GM18873 (cell line): ENCODE measurements around the gene CSTB.

Experiments used
- ATAC-seq: cut with Tn5 transposase; IDR thresholded peaks from one replicate; pipeline ENCODE4 v1.9.1; 2021; ENCODE audit warnings: mild to moderate bottlenecking, moderate library complexity, moderate number of reproducible peaks; ENCODE audit not compliant: unreplicated experiment, low FRiP score

The CSTB gene

DNA sequence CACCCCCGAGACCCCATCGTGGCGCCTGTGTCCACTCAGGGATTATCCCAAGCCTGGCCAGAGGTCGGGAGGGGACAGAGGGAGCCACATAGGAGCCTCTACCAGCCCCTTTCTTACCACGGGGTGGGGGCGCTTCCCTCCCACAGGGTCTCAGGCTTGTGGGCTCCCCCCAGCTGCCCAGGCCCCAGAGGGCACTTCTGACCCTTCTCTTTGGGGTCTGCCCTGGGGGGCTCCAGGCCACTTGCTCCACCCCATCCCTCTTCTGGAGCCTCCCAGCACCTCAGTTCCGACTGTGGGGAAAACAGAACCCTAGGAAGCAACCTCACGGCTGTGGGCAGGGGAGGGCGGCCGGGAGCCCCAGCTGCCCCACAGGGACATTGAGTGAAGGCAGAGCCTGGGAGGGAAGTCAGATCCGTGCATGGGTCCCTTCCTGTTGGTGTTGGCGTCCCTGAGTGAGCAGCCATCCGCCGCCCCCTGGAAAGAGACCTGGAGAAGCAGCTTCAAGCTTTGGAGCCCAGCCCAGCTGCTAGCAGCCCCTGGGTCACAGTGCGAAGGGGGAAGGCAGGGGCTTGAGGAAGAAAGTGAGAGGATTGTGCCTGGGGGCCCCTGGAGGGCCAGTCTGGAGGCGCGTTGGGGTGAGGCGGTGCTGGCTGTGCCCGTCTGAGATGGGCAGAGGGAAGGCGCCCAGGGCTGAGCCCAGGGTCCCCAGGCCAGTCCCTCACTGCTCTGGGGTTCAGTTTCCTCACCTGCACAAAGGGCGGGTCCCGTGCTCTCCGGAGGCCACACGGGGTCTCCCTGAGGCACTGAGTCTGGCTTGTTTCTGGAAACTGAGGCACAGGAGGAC is 35.4 kb upstream of the CSTB start:
- ATAC-seq: no peak

DNA sequence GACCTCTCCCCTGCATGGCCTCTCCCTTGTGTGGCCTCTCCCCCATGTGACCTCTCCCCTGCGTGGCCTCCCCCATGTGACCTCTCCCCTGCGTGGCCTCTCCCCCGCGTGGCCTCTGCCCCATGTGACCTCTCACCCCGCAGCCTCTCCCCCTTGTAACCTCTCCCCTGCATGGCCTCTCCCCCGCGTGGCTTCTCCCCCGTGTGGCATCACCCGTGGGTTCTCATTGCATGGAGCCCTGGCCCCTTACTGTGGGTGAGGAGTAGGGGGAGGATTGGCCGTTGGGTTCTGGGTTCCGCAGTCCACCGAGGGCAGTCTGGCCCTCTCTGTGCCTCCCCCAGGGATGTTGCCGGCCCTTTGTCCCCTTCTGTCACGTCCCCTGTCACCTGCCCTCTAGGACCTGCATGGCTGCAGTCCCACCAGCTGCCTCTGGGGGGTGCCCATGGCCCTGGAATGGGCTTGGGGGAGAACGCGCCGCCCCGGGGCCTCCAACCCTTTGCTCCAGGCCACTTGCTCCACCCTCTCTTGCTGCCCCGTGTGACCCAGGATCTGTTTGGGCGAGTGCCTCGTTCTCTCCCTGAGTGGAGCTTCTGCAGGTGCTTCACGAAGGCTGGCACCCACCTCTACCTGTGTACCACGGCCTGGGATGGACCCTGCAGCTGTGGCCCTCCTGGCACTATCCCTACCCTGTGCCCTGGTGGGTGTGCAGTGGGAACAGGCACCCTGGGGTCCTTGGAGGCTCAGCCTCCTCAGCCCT is 34.6 kb upstream of the CSTB start:
- ATAC-seq: no peak

DNA sequence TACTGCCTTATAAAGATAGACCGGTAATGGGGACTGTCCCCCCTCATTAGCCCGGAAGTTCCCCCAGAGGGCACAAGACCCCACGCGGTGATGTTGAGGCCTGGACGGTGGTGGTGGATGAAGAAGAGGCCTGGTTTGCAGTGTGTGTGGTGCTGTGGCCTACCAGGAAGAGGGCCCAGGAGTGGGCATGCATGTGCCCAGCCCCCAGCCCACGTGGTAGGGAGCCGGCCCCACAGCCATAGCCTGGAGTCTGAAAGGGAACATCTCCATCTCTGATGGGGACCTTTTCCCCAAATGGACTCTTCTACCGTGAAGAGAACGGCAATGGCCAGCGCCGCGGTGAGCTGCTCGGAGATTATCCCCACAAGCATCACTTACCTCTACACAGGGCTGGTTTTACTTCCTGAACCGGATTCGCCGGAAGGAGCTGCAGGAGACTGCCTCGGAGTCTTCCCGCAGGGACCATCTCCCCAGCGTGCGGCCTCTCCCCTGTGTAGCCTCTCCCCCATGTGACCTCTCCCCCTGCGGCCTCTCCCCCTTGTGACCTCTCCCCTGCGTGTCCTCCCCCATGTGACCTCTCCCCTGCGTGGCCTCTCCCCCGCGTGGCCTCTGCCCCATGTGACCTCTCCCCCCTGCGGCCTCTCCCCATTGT is 33.9 kb upstream of the CSTB start:
- no peak for ATAC-seq

DNA sequence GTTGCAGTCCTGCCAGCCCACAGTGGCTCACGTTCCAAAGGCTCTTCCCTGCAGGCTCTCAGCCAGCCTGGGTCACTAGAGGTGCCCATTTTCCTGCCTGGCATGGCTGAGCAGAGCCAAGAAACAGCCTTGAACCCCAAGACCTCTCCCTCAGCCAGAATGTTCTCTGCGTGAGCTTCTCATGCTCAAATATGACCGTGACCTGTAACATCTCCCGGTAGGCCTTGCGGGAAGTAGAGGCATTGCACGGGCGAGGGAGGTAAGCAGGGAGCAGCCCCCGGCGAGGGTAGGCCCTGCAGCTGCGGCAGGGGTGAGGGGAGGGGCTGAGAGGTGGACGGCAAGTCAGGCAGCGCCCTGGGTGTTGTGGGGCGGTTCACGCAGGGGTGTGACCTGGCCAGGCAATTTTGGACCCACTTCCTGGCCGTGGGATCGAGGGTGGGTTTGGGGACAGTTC is 33.3 kb upstream of the CSTB start:
- no peak for ATAC-seq

DNA sequence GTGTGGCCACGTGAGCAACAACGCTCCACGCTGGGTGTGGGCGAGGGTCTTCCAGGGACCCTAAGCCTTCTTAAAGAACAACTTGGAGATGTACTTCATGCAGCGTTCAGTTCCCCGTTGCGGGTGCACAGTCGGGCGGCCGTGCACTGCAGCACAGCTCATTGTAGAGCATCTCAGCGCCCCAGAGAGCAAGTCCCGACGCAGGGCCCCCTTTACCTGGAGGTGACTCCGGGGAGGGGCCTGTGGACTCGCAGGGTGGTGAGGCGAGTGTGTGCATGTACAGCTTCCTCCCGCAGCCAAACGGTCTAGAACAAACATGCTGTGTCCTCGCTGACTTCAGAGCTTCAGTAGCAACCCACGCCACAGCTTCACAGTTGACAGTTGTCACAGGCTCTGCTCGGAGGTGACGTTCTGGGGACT is 32.7 kb upstream of the CSTB start:
- no peak for ATAC-seq

GRCh38 chr21:43808367-43808766 is 32.3 kb upstream of the CSTB start:
- ATAC-seq: no peak

- ATAC-seq: no peak
Observed at GRCh38 chr21:43806017-43806710, 30.1 kb upstream of the CSTB start.

- ATAC-seq: peak; percentile 62
Observed at GRCh38 chr21:43805275-43805800, 29.2 kb upstream of the CSTB start.

DNA sequence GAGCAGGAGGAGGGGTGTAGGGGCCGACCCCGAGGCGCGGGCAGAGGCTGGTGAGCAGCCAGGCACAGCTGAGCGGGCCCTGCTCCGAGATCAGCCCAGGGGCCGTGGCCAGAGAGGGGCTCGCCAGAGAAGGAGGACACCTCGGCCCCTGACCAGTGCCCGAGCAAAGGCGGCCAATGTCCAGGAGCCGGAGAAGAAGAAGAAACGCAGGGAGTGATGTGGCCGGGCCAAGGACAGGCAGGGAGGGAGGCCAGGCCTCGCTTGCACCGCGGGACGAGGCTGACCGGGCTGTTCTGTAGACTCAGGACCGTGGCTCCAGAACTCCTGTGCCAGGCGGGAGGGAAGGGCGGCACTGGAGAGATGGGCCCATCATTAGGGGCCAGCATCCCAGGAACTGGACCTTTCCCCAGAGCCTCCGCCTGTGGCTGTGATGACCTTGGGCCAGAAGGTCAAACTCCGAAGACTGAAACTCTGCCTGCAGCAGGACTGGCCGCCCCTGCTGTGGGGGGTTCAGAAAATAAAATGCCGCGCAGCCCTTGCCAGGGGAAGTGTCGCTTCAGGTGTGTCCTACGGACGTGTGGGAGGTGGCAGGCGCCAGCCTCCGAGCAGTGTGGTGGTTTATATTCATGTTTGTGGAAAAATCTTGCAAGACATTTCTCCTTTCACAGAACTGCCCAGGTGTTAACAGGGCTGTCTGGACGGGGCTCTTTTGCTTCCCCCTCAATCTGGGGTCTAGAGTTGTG is 27.6 kb upstream of the CSTB start:
- ATAC-seq: no peak

- ATAC-seq: no peak
Observed at GRCh38 chr21:43802713-43803313, 26.7 kb upstream of the CSTB start.

DNA sequence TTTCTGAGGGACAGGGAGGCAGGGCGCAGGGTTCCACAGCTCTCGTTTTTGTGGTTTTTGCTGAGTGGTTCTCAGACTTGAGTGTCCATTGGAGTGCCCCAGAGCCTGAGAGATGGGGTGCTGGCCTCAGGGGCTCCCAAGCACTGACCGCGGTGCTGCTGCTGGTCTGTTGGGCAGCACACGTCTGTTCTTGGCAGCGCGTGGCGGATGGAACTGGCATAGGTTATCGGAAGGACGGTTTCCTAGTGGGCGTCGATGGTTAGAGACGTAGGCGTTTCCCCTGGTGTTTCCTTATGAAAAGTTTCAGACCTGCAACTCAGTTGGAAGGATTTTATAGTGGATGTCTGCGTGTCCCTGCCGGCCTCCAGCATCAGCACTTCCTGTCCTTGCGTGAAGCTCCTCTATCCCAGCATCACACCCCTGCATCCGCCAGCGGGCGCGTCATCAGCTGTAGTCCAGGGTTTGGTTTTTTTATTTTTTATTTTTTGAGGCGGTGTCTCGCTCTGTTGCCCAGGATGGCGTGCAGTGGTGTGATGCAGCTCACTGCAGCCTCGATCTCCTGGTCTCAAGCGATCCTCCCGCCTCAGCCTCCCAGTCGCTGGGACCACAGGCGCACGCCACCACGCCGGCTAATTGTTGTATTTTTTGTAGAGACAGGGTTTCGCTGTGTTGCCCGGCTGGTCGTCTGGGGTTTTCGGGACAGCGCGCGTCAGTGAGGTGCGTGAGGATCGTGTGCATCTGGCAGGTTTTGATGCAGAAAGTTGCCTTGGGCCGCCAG is 25.1 kb upstream of the CSTB start:
- no peak for ATAC-seq

GRCh38 chr21:43800566-43800965 is 24.5 kb upstream of the CSTB start:
- no peak for ATAC-seq

- no peak for ATAC-seq
Observed at GRCh38 chr21:43800124-43800523, 24.0 kb upstream of the CSTB start.

DNA sequence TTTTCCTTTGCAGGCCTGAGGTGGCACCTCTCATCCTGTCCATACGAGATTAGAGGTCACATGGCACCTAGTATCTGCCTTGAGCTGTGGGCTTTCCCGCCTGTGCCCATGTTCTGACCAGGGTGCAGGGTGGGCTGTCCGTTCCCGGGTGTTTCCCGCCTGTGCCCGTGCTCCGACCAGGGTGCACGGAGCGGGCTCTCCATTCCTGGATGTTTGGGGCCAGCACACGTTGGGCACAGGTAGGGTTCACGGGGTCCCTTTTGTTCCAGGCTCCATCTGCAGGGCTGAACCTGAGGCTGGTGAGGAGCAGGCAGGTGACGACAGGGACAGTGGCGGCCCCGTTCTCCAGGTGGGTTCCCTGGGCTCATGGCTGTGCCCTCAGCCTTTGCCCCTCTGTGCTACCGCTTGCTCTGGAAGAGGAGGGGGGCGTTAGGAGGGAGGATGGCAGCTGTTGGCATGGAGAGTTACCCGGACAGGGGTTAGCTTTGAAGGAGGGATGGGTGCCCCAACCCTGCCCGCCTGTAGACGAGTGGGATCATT is 23.3 kb upstream of the CSTB start:
- ATAC-seq: no peak

DNA sequence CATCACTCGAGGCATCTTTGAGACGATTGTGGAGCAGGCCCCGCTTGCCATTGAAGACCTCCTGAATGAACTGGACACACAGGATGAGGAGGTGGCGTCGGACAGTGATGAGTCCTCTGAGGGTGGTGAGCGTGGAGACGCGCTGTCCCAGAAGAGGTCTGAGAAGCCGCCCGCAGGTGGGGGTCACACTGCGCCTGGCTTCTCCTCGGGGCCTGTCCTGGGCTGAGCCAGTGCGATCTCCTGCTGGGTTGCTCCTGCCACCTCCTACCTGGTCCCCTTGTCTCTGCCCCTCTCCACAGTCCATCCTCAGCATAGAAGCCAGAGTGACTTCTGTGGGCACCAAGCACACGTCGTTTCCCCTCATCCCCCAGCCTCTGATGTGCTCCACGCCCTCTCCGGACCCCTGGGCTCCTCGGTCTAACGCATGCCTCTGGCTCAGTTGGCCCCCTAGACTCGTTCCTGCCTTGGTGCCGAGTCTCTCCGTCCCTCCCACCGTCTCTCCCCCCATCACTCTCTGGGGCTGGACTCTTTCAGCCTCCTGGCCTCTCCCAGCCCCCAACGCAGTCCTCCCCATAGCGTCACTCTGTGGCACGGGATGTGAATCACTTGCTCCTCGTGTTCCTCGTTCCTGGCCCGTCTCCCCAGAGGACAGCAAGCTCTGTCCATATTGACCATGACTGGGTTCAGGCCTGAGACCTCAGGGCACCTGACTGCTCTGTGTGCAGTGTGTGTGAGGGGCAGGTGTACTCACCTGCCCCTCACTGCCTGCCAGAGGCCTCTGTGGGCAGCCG is 22.0 kb upstream of the CSTB start:
- no peak for ATAC-seq

- ATAC-seq: no peak
Observed at GRCh38 chr21:43797415-43797814, 21.3 kb upstream of the CSTB start.

- no peak for ATAC-seq
Observed at GRCh38 chr21:43794857-43795256, 18.7 kb upstream of the CSTB start.

DNA sequence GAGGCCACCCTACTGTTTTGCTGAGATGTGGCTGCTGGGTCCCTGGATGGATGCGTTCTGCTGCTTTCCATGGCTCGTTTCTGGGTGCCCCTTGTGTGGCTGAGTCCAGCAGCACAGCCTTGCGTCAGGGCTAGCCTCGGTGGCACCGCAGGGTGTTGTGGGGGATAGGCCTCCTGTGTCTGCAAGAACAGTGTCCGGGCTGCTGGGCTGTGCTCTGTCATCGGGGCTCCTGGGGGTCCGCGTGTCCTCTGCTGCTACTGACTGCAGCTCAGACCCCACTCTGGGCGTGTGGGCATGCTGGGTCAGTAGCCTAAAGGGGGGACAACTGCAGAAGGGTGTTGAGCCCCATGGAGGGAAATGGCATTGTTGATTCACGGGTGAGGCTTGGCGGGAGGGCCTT is 18.2 kb upstream of the CSTB start:
- ATAC-seq: no peak
